IMR-90 (cell line): ENCODE measurements around the gene FUT6. TPM values are rescaled to one million over a fixed set of nuclear protein-coding genes. Genes with fewer than 3 reads are reported as not detected.

Experiments
- ATAC-seq: fragments of 200-7000 bp; cut with Tn5 transposase; 2 replicates; pipeline ENCODE4 v1.9.1; 2020; ENCODE audit warnings: low read depth, mild to moderate bottlenecking, moderate library complexity
- BruUV-seq: library from RNA; stranded (reverse); fragments of 400-500 nt; replicated peaks from 2 replicates; lab custom pipeline; 2021; lab: Mats Ljungman, UMichigan
- CTCF ChIA-PET: fragments of 300-600 bp; formaldehyde crosslinking; extraction: SDS; loops from one replicate; lab custom pipeline; 2021; ENCODE audit warnings: antibody characterized with exemption; lab: Yijun Ruan, JAX
- POLR2A ChIA-PET: fragments of 300-600 bp; sonication (Branson Sonifier 250); formaldehyde crosslinking; loops from one replicate; lab custom pipeline; 2022; ENCODE audit warnings: antibody characterized with exemption; ENCODE audit not compliant: unreplicated experiment; lab: Charles Lee
- DNase-seq: peaks from one replicate; pipeline ENCODE4 v3.0.0; 2013
- H2AFZ ChIP-seq: replicated peaks from 2 replicates; pipeline ENCODE3; 2013; ENCODE audit warnings: low read length, mild to moderate bottlenecking; ENCODE audit not compliant: poor library complexity
- H2AK5ac ChIP-seq: 2 replicates; pipeline ENCODE4 v1.6.1; 2013; ENCODE audit warnings: low read depth, low read length, inconsistent platforms
- H2AK9ac ChIP-seq: replicated peaks from 2 replicates; pipeline ENCODE3; 2013; ENCODE audit warnings: mild to moderate bottlenecking, low read depth, low read length, moderate library complexity; ENCODE audit not compliant: poor library complexity
- H2BK120ac ChIP-seq: 2 replicates; pipeline ENCODE4 v1.6.1; 2013; ENCODE audit warnings: low read depth, low read length, inconsistent platforms
- H2BK15ac ChIP-seq: 3 replicates; pipeline ENCODE4 v1.6.1; 2013; ENCODE audit warnings: low read depth, low read length, inconsistent platforms
- H2BK20ac ChIP-seq: 2 replicates; pipeline ENCODE4 v1.6.1; 2013; ENCODE audit warnings: low read depth, mild to moderate bottlenecking, inconsistent platforms, low read length, moderate library complexity
- H2BK5ac ChIP-seq: 2 replicates; pipeline ENCODE4 v1.6.1; 2013; ENCODE audit warnings: mild to moderate bottlenecking, low read depth, low read length, inconsistent platforms; ENCODE audit not compliant: poor library complexity, severe bottlenecking
- H3K14ac ChIP-seq: replicated peaks from 2 replicates; pipeline ENCODE4 v1.6.1; 2013; ENCODE audit warnings: low read depth, low read length, inconsistent platforms
- H3K18ac ChIP-seq: 2 replicates; pipeline ENCODE4 v1.6.1; 2013; ENCODE audit warnings: low read depth, low read length, control low read depth
- H3K23ac ChIP-seq: 2 replicates; pipeline ENCODE4 v1.6.1; 2013; ENCODE audit warnings: low read depth, low read length, inconsistent platforms
- H3K27ac ChIP-seq: 2 replicates; pipeline ENCODE4 v1.5.1; 2013; ENCODE audit warnings: mild to moderate bottlenecking, control low read depth, low read length; ENCODE audit not compliant: insufficient read depth
- H3K27me3 ChIP-seq: 2 replicates; pipeline ENCODE4 v1.6.1; 2013; ENCODE audit warnings: low read length; ENCODE audit not compliant: control insufficient read depth, insufficient read depth
- H3K36me3 ChIP-seq: 2 replicates; pipeline ENCODE4 v1.6.1; 2013; ENCODE audit warnings: low read length, mixed read lengths; ENCODE audit not compliant: control insufficient read depth, insufficient read depth
- H3K4ac ChIP-seq: 2 replicates; pipeline ENCODE4 v1.6.1; 2013; ENCODE audit warnings: low read depth, low read length, inconsistent platforms
- H3K4me1 ChIP-seq: 2 replicates; pipeline ENCODE4 v1.6.1; 2013; ENCODE audit warnings: low read length, mixed read lengths; ENCODE audit not compliant: control insufficient read depth, insufficient read depth
- H3K4me2 ChIP-seq: 2 replicates; pipeline ENCODE4 v1.6.1; 2013; ENCODE audit warnings: low read depth, mild to moderate bottlenecking, control low read depth, low read length, moderate library complexity
- H3K4me3 ChIP-seq: 2 replicates; pipeline ENCODE4 v1.5.1; 2013; ENCODE audit warnings: low read depth, mild to moderate bottlenecking, control low read depth, low read length, moderate library complexity; ENCODE audit not compliant: insufficient read depth
- H3K56ac ChIP-seq: 2 replicates; pipeline ENCODE4 v1.6.1; 2013; ENCODE audit warnings: low read length, inconsistent platforms; ENCODE audit not compliant: insufficient read depth; ENCODE audit errors: extremely low read depth
- H3K79me1 ChIP-seq, 2 experiments: 2 replicates each; pipeline ENCODE4 v1.6.1; 2013; ENCODE audit warnings: low read length in 2 of 2, inconsistent platforms in 1 of 2, low read depth in 1 of 2
- H3K9ac ChIP-seq: 2 replicates; pipeline ENCODE4 v1.6.1; 2013; ENCODE audit warnings: low read depth, low read length, control low read depth
- H3K9me1 ChIP-seq: 2 replicates; pipeline ENCODE4 v1.6.1; 2013; ENCODE audit warnings: low read length, inconsistent platforms; ENCODE audit not compliant: insufficient read depth
- H3K9me3 ChIP-seq: 2 replicates; pipeline ENCODE4 v1.6.1; 2013; ENCODE audit warnings: low read length; ENCODE audit not compliant: control insufficient read depth, insufficient read depth
- H4K20me1 ChIP-seq: 2 replicates; pipeline ENCODE4 v1.6.1; 2013; ENCODE audit warnings: low read length, inconsistent platforms; ENCODE audit not compliant: insufficient read depth
- H4K5ac ChIP-seq: 2 replicates; pipeline ENCODE4 v1.6.1; 2013; ENCODE audit warnings: mild to moderate bottlenecking, low read depth, low read length, control low read depth
- H4K8ac ChIP-seq, 2 experiments: 2 replicates each; pipeline ENCODE4 v1.6.1; 2013; ENCODE audit warnings: low read depth in 2 of 2, low read length in 2 of 2, control low read depth in 1 of 2, inconsistent platforms in 1 of 2
- H4K91ac ChIP-seq: 2 replicates; pipeline ENCODE4 v1.6.1; 2013; ENCODE audit warnings: low read depth, low read length, inconsistent platforms; ENCODE audit not compliant: insufficient read depth
- BHLHE40 ChIP-seq: fragments of 150-350 bp; IDR thresholded peaks from 2 replicates; pipeline ENCODE4 v1.6.1; 2016; ENCODE audit warnings: mild to moderate bottlenecking, low read depth, low read length
- CEBPB ChIP-seq: IDR thresholded peaks from 2 replicates; pipeline ENCODE4 v1.6.1; 2012; ENCODE audit warnings: low read depth, low read length, improper control_type of control experiment
- CHD1 ChIP-seq: IDR thresholded peaks from 2 replicates; pipeline ENCODE4 v1.6.1; 2012; ENCODE audit warnings: low read depth, low read length, improper control_type of control experiment
- FOS ChIP-seq: fragments of 150-350 bp; IDR thresholded peaks from 2 replicates; pipeline ENCODE4 v1.6.1; 2016; ENCODE audit warnings: low read depth, low read length
- MAFK ChIP-seq: IDR thresholded peaks from 2 replicates; pipeline ENCODE4 v1.6.1; 2012; ENCODE audit warnings: low read depth, low read length, improper control_type of control experiment
- MAZ ChIP-seq: IDR thresholded peaks from 2 replicates; pipeline ENCODE4 v1.6.1; 2012; ENCODE audit warnings: low read depth, mild to moderate bottlenecking, low read length, improper control_type of control experiment, moderate library complexity, borderline replicate concordance
- MXI1 ChIP-seq: IDR thresholded peaks from 2 replicates; pipeline ENCODE4 v1.6.1; 2012; ENCODE audit warnings: low read depth, mild to moderate bottlenecking, low read length, moderate library complexity, borderline replicate concordance
- NFE2L2 ChIP-seq: fragments of 150-350 bp; IDR thresholded peaks from 2 replicates; pipeline ENCODE4 v1.6.1; 2016; ENCODE audit warnings: low read depth, mild to moderate bottlenecking, low read length
- POLR2A ChIP-seq: IDR thresholded peaks from 2 replicates; pipeline ENCODE4 v1.6.1; 2012; ENCODE audit warnings: mild to moderate bottlenecking, low read depth, low read length
- RCOR1 ChIP-seq: IDR thresholded peaks from 2 replicates; pipeline ENCODE4 v1.6.1; 2012; ENCODE audit warnings: mild to moderate bottlenecking, low read length, improper control_type of control experiment; ENCODE audit not compliant: insufficient replicate concordance
- SMC3 ChIP-seq: fragments of 150-350 bp; IDR thresholded peaks from 2 replicates; pipeline ENCODE4 v1.6.1; 2016; ENCODE audit warnings: low read depth, mild to moderate bottlenecking, antibody characterized with exemption, low read length, moderate library complexity
- WGBS, 2 experiments: methylation state at CpG; one replicate each; pipeline versions ENCODE4 v1.1.5 to v1.1.7; 2013; ENCODE audit warnings: missing lambda C conversion rate in 2 of 2; ENCODE audit not compliant: insufficient read length in 1 of 2; ENCODE audit errors: extremely low coverage in 2 of 2; 5-methylcytosine and 5-hydroxymethylcytosine counted together
- dilution Hi-C: fragments of 300-500 bp; cut with HindIII; formaldehyde crosslinking; loops from one replicate; pipeline ENCODE4 v1.14.3; 2018; ENCODE audit warnings: low sequenced_read_pairs; ENCODE audit not compliant: unreplicated experiment
- in situ Hi-C: fragments of 300-500 bp; cut with MboI; formaldehyde crosslinking; loops from 3 replicates; pipeline ENCODE4 v1.14.3; 2019; ENCODE audit warnings: low sequenced_read_pairs, inconsistent platforms, mixed read lengths
- intact Hi-C: fragments of 100-400 bp; cut with micrococcal nuclease; formaldehyde crosslinking; loops from 2 replicates; pipeline ENCODE4 v1.10.0; 2022
- polyA plus RNA-seq, 3 experiments: library from polyadenylated mRNA; depleted of rRNA; stranded (reverse); fragments of >200 nt; gene quantifications; 2 replicates each; pipeline ENCODE4 v1.2.3, GENCODE V29; 2012; ENCODE audit warnings: low replicate concordance in 1 of 3
- total RNA-seq: library from RNA; depleted of rRNA; stranded (reverse); fragments of >200 nt; gene quantifications from 2 replicates; pipeline ENCODE4 v1.2.3, GENCODE V29; 2012
- TF ChIP-seq, protein P1 (sequence below): fragments of 150-350 bp; IDR thresholded peaks from 2 replicates; pipeline ENCODE4 v1.6.1; 2017; ENCODE audit warnings: mild to moderate bottlenecking, antibody characterized with exemption, low read length, low read depth
- TF ChIP-seq, protein P2 (sequence below): fragments of 150-350 bp; IDR thresholded peaks from 2 replicates; pipeline ENCODE4 v1.6.1; 2016; ENCODE audit warnings: low read depth, mild to moderate bottlenecking, low read length, moderate library complexity, borderline replicate concordance
- TF ChIP-seq, protein P3 (sequence below): conservative IDR thresholded peaks from 2 replicates; pipeline ENCODE4 v1.5.1; 2012; ENCODE audit warnings: mild to moderate bottlenecking, low read depth, low read length, improper control_type of control experiment

The FUT6 gene
- total and polyA plus RNA-seq, 2 of the 4 experiments (the other 2 are of a cell fraction): not detected

- Histone ChIP-seq H2AK9ac (no peak overlapping the region), H2AFZ (no peak overlapping the region), H3K4me1 (peaks cover 2% of the 10 kb centered on the region; the same call in 1 of the 2 replicates), H2BK5ac (no peak overlapping the region), H3K56ac (no peak overlapping the region), H3K18ac (no peak overlapping the region), H3K36me3 (no peaks in the 10 kb centered on the region), H3K79me1 (no peaks in the 10 kb centered on the region), H3K4me3 (no peak overlapping the region), H2BK15ac (no peak overlapping the region), H3K9me1 (no peaks in the 10 kb centered on the region), H3K14ac (no peak overlapping the region), H4K8ac (no peak overlapping the region), H4K5ac (no peak overlapping the region), H2AK5ac (no peak overlapping the region), H4K91ac (no peak overlapping the region), H3K4ac (no peak overlapping the region), H3K9me3 (no peaks in the 10 kb centered on the region), H3K27me3 (peaks cover 15% of the 10 kb centered on the region), H3K4me2 (no peak overlapping the region), H3K23ac (no peak overlapping the region), H3K9ac (no peak overlapping the region), H2BK20ac (no peak overlapping the region), H3K27ac (no peak overlapping the region), H4K20me1 (no peaks in the 10 kb centered on the region), H2BK120ac (no peak overlapping the region)
- CTCF ChIA-PET: no interaction called here
- 74% methylated on average over 11 of the region's 31 CpGs; no CpG with 5 or more reads in 1 of the 2 experiments for WGBS, 2 experiments
- POLR2A ChIA-PET: no interaction called here
- ATAC-seq (no peak), DNase-seq (no peak)
- in situ Hi-C loops (no loop called here), intact Hi-C loops (no loop called here), dilution Hi-C loops (no loop called here)
- TF ChIP-seq POLR2A (no peak), CHD1 (no peak), BHLHE40 (no peak), FOS (no peak), SMC3 (no peak), MXI1 (no peak), CEBPB (no peak), RCOR1 (no peak), NFE2L2 (no peak), MAFK (no peak), MAZ (no peak)
- TF ChIP-seq, protein P1, sequence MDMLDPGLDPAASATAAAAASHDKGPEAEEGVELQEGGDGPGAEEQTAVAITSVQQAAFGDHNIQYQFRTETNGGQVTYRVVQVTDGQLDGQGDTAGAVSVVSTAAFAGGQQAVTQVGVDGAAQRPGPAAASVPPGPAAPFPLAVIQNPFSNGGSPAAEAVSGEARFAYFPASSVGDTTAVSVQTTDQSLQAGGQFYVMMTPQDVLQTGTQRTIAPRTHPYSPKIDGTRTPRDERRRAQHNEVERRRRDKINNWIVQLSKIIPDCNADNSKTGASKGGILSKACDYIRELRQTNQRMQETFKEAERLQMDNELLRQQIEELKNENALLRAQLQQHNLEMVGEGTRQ: no peak
- TF ChIP-seq, protein P2, sequence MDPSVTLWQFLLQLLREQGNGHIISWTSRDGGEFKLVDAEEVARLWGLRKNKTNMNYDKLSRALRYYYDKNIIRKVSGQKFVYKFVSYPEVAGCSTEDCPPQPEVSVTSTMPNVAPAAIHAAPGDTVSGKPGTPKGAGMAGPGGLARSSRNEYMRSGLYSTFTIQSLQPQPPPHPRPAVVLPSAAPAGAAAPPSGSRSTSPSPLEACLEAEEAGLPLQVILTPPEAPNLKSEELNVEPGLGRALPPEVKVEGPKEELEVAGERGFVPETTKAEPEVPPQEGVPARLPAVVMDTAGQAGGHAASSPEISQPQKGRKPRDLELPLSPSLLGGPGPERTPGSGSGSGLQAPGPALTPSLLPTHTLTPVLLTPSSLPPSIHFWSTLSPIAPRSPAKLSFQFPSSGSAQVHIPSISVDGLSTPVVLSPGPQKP: no peak
- TF ChIP-seq, protein P3, sequence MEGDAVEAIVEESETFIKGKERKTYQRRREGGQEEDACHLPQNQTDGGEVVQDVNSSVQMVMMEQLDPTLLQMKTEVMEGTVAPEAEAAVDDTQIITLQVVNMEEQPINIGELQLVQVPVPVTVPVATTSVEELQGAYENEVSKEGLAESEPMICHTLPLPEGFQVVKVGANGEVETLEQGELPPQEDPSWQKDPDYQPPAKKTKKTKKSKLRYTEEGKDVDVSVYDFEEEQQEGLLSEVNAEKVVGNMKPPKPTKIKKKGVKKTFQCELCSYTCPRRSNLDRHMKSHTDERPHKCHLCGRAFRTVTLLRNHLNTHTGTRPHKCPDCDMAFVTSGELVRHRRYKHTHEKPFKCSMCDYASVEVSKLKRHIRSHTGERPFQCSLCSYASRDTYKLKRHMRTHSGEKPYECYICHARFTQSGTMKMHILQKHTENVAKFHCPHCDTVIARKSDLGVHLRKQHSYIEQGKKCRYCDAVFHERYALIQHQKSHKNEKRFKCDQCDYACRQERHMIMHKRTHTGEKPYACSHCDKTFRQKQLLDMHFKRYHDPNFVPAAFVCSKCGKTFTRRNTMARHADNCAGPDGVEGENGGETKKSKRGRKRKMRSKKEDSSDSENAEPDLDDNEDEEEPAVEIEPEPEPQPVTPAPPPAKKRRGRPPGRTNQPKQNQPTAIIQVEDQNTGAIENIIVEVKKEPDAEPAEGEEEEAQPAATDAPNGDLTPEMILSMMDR: no peak
- BruUV-seq: no TSS peak
Observed at GRCh38 chr19:5867201-5868136, 28.0 kb upstream of the FUT6 start.
